ENCODE measurements around the gene RALGAPA2.
A peak's percentile ranks its signal among the peaks of the same experiment; 100 is the strongest.

Gene RALGAPA2

GRCh38 chr20:20404633-20405032, 307.8 kb downstream of the RALGAPA2 start:
- no peak for DNase-seq (ENCODE audit: low spot score)

DNA sequence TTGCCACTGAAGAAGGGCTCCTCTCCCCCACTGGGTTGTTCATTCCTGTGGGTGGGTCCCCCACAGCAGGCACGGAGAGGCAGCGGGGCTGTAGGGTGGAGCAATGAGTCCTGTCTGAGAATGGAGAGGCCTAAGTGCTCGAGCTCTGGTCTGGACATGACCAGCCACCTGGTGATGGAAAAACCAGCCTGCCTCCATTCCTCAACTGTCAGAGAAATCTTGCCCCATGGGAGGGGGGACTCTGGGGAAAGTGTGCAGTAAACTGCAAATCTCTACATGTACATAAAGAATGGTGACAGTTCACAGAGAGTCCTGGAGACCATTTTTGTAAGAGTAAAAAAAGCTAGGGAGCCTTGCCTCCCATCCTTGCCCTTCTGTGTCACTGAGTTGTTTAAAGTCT, 310.5 kb downstream of the RALGAPA2 start:
- no peak for DNase-seq (ENCODE audit: low spot score)

DNA sequence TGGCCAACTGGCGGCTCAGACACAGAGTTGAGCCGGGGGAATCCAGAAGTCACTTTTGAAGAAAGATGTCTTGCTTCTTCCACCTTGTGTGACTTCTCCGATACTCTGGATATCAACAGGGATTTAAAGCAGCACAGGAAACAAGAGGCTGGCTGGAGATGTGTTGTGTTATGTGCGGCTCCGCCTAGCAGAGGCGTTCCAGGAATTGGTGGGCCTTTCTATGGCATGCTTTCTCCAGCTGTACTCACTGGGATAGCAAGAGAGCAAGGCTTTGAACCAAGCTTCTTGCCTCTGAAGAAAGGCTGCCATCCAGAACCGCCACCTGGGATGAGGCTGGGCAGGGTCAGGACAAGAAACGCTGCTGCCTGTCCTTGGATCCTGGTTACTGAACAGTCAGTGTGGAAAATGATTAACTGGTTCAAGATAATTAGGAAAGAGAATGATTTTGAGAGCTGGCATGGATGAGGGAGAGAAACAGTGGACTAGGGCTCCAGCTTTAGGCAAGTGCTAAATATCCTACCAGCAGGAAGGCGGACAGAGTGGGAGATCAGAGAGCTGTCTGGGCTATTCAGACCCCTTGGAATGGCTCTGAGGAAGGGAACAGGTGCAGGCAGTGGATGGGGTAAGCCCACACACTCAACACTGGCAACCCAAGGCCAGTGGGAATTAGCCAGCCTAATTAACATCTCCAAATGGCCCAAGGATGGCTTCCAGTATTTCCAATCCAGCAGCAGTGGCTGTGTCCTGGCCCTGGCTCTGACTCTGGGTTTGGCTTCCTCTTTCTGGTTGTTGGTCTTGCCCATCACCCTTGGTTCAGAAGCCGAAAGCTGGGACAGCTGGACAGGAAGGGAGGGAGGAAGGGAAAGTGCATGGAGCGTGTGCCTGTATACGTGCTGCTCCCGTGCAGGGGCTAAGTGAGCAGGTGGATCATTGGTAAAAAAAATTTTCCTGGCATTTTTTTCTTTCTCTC, 312.6 kb downstream of the RALGAPA2 start:
- DNase-seq (ENCODE audit: low spot score), result no peak

GRCh38 chr20:20398123-20398522, 314.3 kb downstream of the RALGAPA2 start:
- no peak for DNase-seq (ENCODE audit: low spot score)

DNA sequence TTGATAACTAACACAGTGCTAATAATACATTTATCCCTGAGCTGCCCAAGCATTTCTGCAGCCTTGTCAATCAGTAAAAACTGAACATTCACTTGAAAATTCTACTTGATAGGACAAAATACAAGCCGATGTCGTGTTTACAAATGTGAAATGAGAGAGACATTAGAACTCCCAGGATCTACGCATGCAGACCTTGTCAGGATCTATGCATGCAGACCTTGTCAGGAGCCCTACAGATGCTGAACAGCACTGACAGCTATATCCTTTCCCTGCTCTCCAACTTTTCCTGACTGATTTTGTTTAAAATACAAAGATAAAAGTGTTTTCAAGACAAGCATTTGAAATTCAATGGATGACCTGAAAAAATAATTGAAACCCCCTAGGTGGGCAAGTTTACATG, 315.6 kb downstream of the RALGAPA2 start:
- no peak for DNase-seq (ENCODE audit: low spot score)

DNA sequence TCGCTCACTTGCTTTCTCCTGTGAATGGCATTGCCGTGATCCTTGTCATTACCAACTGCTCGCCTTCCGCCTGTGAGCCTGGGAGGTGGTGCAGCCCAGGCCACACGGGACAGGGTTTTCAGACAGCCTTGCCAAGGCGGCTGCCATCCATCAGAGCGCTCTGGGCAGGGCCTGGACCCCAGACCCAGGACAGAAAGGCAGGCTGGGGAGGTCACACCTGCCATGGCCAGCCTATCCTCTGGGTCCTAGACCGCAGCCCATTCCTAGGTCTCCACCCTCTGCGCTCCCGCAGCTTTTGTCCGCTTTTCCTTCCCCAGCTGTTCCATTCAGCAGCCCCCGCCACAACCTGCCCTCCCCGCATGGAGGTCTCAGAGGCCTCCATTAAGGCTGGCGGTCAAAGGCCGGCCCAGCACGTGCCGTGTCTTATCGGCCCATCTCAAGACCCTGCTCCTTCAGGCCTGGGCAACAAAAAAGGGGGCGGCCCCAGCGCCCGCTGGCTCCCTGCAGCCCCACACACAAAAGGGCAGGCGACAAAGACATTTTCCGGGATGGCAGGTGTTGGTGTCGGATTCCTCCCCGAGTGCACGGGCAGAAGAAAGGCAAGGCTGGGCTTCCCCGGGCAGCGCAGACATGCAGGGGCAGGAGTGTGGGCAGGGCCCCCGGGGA, 316.4 kb downstream of the RALGAPA2 start:
- no peak for DNase-seq (ENCODE audit: low spot score)

DNA sequence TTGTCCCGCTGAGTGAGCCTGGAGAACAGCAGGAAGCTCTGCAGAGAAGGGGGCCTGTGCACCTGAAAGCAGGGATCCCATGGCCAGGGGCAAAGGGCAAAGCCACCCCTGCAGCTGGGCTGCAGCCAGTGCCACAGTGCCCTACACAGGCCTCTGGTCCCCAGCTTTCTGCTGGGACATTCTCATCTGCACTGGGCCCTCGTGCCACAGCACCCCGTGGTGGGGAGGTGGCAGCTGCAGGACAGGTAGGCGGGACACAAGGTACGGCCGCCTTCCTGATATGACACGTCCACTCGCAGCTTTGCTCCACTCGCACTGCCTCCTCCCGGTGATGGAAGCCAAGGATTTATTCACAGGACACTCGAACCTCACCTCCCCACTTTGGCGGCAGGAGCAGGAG, 317.4 kb downstream of the RALGAPA2 start:
- DNase-seq (ENCODE audit: low spot score), result no peak

DNA sequence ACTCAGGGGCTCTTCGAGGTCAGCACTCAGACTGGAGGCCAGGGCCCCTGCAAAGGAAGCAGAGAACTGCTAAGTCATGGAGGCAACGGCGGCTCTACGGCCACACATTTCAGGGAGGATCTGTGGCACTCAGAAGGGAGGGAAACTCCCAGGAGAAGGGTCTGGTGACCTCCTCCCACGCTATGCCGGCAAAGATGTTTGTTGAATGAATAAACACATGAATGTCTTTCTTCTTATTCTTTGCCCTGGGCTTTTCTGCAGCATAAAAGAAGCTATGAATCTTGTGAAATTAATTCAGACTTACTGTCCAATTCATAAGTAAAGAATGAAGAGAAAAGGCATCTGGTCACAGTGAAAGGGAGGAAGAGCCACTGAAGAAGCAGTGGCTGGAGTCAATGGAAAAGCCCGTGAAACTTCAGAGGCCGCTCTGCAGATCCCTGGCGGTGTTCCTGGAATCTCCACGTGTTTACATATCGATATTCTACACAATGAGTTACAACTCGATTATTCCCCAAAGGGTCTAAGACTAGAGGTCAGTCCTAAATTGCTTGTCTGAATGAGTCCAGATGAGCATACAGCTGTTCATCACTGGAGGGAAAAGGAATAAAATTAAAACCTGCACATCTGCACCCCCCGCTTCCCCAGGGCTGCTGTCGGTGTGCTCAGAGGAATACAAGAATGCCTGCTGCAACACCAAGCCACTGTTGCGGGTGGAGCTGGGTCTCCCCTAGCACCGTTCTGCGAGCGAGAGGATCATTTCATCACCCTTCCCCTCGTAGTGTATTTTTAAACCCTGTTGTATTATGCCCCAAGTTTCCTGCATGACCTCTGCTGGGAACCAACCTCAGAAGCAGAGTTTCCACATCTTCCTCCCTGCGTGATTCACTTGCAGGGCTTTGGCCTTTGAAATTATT, 319.0 kb downstream of the RALGAPA2 start:
- DNase-seq (ENCODE audit: low spot score), result peak; percentile 69

DNA sequence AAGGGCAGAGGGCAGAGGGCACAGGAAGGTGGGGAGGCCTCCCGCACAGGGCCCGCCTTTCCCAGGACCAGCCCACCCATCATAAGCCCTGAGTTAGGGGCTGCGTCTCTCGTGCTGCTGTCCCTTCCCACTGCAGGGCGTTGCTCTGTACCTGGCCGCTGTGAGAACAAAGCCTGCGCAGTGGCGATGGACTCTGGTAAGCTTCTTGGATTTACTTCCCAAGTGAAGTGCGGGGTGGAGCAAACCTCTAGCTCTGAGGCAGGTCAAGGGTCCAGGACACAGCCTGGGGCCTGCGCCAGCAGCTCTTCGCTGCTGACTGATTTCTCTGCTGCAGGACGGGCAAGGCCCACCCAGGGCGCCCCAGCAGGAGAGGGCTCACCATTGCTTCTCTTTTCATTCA, 320.7 kb downstream of the RALGAPA2 start:
- DNase-seq (ENCODE audit: low spot score), result no peak

DNA sequence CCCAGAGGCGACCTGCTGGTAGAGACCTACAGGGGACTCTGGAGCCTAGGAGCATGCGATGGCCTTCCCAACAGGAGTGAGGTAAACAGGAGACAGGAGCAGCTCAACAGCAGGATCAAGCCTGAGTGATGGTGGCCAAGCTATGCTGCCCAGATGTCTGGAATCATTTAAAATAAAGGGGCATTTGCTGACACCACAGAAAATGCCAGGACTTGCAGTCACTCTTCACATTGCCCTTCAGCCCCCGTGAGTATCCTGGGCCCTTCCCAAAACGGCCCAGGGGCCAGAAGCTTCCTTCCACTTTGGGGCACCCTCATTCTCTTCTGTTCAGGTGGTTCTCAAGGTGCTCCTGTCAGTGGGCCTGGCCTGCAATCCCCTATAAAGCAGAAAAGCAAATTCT, 321.3 kb downstream of the RALGAPA2 start:
- no peak for DNase-seq (ENCODE audit: low spot score)

- DNase-seq (ENCODE audit: low spot score), result no peak
These were observed 322.1 kb downstream of the RALGAPA2 start for GRCh38 chr20:20390393-20390792.

DNA sequence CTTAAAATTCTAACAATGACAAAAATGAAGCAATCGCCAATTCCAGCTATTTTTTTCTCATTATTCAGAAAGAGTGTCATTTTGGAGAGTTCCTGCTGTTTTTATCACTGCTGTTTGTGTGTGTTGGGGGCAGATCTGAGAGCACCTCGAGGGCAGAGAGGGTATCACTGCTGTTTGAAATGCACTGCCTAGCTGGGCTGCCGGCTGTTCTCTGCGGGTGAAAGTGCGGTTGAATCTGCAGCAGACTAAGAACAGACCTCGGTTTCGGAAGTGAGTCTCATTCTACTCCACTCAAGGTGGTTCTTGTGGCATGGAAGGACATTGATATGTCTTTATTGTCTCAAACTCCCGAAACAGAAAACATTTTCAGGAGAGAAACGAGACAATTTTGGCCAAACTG, 326.3 kb downstream of the RALGAPA2 start:
- no peak for DNase-seq (ENCODE audit: low spot score)

DNA sequence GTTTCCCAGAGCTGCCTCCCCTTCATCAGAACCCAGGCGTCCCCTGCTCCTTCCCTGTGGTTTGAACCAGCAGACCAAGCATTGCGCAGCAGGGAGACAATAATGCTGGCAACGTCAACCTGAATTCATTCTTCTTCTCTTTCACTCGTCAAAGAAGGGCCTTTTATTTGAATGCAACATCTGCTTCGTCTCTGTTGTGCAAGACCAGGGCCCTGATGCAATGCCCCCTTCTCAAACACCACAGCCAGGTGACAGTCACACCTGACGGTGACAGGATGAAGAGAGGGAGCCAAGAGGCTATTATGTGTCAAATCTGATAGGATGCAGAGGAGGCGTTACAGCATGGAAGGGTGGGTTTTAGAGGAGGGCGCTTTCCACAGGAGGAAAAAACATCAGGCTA, 336.6 kb downstream of the RALGAPA2 start:
- DNase-seq (ENCODE audit: low spot score), result no peak

- DNase-seq (ENCODE audit: low spot score), result no peak
These were observed 339.3 kb downstream of the RALGAPA2 start for GRCh38 chr20:20373091-20373571.

DNA sequence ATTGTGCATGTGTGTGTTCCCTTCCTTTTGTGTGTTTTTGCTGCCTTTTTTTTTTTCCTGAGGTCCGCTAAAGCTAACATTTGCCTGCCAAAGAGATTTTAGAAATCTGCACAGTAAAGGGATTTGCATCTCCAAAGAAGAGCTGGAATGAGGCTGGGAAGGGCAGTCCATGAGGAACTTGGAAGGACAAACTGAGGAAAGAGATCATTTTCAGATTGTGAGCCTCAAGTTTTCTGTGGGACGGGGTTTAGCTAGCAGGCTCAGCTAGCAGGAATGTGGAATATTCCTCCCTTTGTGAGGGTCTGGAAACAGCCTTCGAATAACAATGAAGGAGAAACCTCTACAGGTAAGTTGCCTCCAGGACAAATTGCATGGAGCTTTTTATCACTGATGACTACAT, 340.8 kb downstream of the RALGAPA2 start:
- no peak for DNase-seq (ENCODE audit: low spot score)

- DNase-seq (ENCODE audit: low spot score), result no peak
These were observed 341.4 kb downstream of the RALGAPA2 start for GRCh38 chr20:20371083-20371482.

DNA sequence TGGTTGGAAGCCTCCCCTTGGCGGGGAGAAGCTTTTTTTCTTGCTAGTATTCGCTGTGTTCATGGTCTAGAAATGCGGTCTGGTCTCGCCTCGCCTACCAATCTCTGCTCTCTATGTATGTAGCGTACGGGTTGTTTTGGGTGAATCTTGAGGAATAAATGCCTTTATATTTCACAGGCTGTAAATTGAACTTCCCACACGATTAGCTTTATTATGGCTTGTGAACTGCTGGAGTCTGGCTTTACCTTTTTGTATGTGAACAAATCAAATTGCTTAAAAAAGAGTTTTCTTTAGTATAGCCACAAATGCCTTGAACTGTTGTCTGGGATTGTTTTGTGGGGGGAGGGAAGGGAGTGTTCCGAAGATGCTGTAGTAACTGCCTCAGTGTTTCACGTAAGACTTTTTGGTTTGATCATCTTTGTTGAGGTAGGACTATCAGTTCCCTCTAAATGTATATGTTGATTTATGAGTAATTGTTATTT, 342.3 kb downstream of the RALGAPA2 start:
- DNase-seq (ENCODE audit: low spot score), result no peak

DNA sequence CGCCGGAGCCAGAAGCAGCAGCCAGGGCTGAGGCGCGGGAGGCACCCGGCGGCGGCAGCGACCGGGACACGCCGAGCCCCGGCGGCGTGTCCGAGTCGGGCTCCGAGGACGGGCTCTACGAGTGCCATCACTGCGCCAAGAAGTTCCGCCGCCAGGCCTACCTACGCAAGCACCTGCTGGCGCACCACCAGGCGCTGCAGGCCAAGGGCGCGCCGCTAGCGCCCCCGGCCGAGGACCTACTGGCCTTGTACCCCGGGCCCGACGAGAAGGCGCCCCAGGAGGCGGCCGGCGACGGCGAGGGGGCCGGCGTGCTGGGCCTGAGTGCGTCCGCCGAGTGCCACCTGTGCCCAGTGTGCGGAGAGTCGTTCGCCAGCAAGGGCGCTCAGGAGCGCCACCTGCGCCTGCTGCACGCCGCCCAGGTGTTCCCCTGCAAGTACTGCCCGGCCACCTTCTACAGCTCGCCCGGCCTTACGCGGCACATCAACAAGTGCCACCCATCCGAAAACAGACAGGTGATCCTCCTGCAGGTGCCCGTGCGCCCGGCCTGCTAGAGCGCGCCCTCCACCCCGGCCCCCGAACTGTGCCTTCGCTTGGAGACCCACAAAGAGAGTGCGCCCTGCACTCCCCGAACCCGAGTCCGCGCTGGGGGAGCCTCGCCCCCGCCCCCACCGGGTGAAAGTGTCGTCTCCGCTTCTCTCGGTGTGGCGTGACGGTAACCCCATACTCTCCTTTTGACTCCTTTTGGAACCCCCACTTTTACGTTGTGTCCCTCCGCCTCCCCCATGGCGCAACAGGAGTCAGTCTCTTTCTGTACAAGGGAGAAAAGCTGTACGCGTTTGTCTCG, 343.0 kb downstream of the RALGAPA2 start:
- DNase-seq (ENCODE audit: low spot score), result no peak

- DNase-seq (ENCODE audit: low spot score), result no peak
These were observed 343.8 kb downstream of the RALGAPA2 start for GRCh38 chr20:20368418-20369249.

Data from COLO829 (cell line).